Stimulated activated CD4-positive, alpha-beta T cell treated with anti-CD3 and anti-CD28 coated beads, Interleukin-15, amount 100 ng/mL, for 24 hours (primary cell): ENCODE data around the gene NECTIN1.
A peak's percentile ranks its signal among the peaks of the same experiment; 100 is the strongest.

ENCODE experiments used
- DNase-seq: peaks from one replicate; pipeline ENCODE4 v3.0.0-alpha.2; 2020

The NECTIN1 gene

DNA sequence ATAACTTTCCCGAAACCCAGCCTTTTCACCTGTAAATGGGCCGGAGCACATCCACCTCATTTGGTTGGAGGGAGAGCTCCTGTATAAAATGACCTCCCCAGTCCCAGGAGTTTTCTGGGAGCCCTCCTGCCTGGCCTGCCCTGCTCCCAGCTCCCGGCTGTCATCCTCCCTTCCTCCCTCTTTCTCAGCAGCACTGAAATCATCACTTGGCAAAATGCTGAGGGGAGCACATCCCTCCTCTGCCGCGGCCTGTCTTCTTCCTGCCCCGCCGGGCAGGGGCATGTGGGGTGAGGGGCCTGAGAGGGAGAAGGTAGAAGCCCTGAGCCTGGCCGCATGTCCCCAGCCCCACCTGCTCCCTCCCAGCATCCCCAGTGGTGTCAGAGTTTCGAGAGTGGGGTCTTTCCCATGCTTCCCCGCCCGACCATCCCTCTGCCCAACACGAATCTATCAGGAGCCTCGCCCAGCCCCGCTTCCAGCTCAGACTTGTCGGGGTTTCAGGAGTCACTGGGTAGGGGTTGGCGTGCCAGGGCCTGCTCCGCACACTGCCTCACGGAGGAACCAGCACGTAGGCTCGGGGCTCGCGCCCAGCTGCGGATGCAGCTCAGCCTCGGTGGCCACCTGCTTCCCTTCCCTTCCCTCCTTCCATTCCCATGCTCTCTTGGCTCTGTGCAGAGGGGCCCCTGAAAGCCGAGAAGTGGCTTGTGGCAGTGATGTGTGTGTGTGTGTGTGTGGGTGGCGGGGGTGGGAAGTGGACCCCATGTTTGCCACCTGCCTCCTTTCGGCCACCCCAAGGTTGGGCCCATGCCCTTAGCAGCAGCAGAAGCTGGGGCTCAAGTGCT lies 37.1 kb downstream of the NECTIN1 start:
- DNase-seq = no peak

DNA sequence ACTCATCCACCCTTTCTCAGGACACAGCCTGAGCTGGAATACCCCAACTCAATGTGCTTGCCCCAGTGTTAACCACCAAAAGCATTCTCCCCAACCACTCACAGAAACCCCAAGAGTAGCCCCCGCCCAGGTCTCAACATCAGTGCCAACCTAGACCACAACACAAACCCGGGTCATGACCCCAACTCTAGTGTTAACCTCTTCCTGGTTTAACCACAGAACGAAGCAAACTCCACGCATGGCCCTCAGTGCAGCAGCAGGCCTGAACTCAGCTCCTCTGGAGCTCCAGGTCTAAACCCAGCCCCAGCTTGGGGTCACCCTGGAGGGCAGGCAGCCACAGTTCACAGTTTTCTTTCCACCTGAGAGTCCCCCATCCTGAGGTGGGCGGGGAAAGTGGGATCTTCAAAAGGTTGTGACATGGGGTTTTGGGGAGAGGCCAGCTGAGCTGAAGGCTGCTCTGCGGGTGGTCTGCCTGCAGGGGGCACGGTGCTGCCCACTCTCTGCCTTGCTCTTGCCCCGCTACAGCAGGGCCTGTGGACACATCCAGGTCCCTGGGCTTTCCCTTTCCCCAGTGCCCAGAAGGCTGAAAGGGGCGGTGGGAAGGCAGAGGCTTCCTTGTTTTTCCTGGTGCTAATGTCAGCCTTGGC lies 37.9 kb downstream of the NECTIN1 start:
- peak; percentile 30 for DNase-seq

DNA sequence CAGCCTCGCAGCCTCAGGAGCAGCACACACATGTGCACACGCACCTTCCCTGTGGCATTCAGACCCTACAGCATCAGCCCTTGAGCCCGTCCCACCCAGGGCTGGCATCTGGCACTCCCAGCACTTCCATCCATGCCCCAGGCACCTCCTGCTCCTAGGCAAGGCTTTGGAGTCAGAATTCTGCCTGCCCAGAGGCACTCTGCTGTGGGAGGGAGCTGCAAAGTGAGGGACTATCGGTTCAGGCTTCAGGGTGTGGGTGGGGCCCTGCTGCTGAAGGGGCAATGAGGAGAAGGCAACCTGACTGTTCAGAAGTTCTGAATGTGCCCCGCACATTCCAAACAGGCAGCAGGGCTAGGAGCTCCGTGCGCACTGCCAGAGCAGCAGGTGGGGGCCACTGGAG lies 39.7 kb downstream of the NECTIN1 start:
- no peak for DNase-seq

DNA sequence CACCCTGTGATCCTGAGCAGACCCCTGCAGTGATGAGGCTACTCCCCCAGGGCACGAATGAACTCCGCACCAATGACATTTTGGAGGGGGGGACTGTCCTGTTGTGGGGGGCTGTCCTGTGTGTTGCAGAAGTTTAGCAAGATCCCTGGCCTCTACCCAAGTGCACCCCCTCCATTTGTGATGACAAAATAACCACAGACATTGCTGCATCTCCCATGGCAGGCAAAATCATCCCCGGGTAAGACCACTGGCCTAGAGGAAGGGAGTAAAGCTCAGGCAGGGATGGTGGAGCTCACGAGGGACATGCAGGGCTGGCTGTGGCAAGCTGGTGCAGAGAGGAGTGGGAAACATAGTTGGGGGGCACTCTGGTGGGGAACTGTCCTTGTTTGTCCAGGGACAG lies 40.6 kb downstream of the NECTIN1 start:
- no peak for DNase-seq

DNA sequence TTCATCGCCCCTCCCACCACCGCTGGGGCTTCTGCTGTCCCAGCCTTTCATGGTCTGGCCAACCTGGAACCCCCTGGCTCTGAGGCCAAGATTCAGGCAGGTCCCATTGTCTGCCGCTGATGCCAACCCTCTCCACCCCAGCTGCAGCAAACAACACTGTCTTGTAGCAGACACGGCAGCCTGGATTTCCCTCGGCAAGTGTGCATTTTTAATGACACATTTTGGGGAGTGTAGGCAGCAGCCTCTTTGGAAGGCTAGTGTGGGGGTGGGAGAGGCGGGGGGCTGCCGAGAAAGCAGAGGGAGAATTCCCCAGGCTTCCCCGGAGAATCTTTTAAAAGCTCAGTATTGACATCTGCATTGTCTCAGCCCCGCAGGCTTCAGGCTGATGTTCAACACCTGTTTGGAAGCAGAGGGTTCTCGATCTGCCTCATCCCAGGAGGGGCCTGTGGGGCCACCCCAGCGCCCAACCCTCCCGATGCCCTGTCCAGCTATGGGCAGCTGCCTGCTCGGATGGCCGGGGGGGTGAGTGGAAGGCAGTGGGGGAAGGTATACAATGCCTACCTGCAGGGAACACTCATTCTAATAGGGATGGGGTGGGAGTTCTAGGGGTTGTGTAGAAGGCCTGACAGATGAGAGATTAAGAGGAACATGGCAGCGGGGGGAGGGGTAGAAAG lies 41.5 kb downstream of the NECTIN1 start:
- DNase-seq = no peak

DNA sequence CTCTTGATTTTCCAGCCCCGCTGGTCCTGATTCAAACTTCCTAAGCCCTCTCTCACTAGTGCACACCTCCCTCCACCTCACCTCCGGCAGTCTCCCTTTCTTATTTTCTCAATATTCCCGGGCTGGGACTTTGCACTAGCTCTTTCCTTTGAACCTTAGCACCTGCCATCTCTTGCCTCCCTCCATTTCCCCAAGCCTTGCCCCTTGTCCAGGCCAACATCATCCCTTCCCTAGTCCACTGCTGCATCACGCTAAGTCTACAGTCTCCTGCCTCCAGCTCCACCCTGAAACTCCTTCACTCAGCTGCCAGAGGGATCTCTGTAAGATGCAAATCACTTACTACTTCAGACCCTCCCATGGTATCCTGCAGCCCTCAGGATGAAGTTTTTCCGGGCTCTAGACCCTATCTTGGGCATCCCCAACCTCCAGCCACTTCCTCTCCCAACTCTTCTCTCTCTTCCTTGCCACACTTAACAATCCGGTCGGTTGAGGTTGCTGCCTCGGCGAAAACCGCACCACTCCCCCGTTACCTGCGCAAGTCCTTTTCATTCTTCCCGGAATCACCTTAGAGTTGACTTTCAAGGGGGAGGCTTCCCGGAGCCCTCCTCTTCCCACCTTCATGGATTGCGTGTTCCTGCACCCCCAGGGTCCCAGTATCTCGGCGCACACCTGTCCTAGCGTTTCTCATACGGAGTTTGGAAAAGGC lies 42.7 kb downstream of the NECTIN1 start:
- DNase-seq = no peak

DNA sequence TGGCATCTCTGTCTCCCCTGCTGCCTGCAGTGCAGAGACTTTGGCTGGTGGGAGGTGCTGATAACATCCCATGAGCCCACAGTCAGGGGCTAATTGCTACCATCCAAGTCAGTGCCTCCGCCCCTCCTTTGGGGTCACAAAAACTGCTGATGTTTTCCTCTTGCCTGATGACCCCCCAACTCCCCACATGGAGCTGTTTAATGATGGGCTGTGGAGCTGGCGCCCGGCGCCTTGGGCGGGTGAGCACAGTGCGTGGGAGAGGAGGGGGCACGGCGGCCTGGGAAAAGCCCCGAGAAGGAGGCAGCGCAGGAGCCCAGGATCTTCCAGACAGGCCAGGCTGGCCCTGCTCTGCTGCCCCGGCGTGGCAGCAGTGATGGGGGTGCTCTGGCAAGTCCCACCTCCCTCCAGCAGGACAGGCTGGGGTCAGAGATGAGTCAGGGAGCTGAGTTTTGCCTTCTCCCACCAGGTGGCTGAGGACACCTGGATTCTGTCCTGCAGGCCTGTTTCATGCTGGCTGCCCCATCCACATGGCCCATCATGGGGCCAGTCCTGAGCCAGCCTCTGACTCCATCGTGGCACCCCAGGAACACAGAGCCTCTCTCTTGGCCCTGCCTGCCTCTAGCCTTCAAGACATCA lies 43.8 kb downstream of the NECTIN1 start:
- DNase-seq = no peak

DNA sequence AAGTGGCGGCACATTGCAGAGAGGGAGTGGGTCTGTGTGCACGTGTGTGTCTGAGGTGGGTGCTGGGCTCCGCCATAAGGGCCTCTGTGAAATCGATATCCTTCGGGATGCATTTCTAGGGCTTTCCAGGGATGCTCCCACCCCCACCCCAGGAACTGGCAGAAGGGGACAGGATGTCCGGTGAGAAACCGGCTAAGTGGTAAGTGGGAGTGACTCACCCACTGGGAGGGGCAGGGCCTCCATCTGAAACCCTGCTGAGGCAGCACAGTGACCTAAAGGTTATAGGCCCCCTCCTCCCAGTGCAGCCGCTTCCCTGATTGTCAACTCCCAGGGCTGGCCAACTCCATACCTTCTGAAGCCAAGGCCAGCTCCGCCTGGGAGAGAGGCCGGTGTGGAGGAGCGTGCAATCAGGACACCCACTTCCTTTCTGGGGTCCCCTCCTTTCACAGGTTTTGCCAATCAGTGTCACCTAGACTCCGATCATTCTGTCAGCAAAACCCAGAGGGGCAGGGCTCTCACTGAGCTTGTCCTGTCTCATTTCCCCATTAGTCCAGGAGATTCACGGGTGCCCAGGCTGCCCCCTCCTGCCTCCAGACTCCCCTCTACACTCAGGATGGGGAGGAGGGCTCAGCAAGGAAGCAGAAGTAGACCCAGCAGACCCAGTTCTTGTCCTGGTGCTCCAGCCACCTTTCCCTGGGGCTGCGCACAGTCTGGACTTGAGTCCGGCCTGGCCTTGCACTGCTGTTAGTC lies 44.5 kb downstream of the NECTIN1 start:
- no peak for DNase-seq

DNA sequence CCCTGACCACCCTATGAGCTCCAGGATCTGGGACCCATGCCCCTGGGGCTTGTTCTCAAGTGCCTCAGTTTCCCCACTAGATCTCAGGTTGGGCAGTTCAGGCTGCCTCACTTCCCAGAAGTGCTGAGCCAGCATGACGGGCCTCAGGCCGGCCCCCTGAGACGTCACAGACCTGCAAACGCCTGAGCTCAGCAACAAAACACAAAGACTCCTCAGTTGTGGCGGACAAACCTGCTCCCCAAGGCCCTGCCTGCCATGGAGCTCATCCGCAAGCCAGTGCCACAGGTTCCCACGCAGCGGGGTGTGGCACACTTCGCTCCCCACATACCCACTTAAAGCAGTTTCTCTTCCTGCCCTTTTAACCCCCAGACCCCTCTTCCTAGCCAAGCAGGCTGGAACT lies 45.2 kb downstream of the NECTIN1 start:
- DNase-seq = peak; percentile 7

DNA sequence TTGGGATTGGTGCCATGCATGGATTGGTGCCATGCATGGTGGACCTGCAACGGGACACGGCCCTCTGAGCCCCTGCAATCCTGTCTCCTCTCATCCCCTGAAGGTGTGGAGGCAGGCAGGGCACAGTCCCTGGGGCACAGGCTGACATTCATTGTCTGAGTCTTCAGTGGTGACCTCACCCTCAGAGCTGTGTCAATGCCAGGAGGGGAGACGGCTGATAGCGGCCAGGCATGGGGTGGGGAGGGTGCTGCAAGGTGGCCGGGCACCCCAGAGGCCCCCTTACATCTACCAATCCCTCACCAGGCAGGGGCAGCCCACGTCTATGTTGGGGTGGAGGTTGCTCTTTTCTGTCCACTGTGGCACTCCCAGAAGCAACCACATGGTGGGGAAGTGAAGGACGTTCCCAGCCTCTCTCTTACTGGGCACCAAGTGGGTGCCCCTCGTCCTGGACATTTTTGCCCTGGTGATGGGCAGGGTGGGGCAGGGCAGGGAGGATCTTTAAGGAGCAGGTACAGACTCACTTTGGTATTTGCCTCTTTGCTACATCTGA lies 47.6 kb downstream of the NECTIN1 start:
- DNase-seq = no peak

DNA sequence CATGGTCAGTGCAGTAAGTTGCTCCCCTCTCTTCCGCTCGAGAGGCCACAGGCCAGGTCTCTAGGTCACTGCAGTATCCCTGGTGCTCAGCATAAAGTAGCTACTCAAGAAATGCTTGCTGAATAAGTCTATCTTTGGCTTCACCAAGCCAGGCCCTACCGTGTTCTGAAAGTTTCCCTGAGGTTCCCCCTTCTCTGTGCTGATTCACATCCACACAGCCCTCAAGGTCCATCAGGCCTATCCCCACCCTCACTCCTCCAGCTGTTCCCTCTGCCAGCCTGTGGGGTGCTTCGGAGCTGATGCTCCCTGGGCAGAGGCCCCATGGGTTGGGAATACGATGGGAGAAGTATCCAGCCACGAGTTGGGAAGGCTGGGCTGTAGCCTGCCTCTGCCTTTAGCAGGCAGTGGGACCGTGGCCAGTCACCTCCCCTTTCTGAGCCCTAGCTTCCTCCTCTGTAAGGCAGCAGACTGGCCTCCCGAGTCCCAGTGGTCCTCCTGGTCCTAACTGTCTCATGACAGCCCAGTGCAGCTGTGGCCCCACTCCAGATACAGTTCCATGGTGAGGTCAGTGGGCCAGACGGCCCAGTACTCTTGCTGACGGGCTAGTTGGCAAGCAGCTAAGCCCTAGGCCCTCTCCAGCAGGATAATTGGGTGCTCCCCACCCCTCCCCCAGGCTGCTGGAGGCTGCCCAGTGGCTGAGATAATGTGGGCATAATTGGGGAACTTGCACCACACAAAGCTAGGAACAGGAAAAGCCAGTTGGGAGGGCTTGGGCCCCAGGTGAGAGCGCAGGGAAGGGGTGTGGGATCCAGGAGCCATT lies 48.2 kb downstream of the NECTIN1 start:
- DNase-seq = no peak

DNA sequence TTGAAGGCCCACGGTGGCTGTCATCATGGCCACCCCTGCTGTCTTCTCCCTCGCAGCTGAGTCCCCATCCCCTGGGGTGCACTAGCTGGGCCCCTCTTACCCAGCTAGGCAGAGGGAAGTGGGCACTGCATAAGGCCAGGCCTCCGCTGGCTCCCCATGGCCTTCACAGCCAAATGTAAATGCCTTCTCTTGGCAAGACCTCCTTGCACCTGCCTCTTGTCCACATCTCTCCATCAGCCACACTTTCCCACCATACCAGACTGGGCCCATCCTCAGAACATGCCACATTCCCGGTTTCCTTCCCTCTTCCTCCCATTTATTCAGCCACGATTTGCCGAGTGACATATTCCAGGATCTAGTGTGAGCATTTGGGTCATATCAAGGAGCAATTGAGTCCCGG lies 49.7 kb downstream of the NECTIN1 start:
- no peak for DNase-seq

DNA sequence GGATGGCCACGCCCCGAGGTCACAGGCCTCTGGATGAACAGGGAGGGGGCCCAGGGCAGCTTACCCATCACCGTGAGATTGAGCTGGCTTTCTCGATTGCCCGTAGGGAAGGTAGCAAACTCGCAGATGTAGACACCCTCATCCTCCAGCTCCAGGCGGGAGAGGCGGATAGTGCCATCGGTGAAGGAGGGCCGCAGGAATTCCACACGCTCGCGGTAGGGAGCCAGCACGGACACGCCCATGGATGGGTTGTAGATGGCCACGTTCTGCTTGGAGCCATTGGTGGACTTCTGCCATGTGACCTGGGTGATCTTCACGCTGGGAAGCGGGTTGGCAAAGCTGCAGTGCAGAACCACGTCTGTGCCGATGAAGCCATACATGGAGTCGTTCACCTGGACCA lies 50.6 kb downstream of the NECTIN1 start:
- no peak for DNase-seq

DNA sequence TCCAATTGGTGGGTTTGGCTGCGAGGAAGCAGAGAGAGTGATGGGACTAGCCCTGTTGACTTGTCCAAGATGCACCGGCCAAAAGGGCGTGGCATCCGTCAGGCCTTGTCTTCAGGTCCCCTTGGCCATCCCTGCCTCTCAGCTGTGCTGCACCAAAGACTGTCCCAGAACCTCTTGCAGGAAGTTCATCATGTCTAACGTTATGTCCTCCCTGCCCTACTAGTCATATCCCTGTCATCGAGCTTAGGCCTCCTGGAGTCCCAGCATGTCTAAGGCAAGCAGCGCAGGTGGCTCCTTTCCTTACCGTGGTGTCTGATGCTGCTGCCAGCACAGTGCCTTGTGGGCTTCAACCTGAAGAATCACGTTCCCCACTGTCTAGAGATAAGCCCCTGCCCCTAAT lies 51.2 kb downstream of the NECTIN1 start:
- no peak for DNase-seq

DNA sequence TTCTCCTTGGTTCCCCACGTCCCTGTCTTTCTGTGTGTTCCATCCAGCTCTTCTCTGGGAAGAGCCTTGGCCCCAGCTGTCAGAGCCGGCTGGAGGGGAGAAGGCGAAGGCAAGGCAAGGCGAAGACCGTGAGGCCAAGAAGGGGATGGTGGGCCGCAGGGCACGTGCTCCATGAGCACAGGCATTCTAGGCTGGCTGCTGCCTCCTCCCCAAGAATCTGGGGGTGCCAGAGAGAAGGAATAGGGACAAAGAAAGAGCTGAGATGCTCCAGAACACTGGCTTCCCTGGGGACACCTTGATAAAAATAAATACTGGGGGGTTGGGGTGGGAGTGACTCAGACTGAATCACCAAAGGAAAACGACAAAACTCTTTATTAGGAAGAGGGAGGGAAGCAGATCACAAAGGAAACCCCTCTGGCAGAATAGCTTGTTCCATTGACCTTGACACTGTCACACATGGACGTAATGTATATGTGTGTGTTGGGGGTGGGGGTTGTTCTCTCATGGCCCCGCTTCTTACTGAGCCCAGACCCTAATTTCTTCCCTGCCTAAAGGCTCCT lies 52.5 kb downstream of the NECTIN1 start:
- no peak for DNase-seq

DNA sequence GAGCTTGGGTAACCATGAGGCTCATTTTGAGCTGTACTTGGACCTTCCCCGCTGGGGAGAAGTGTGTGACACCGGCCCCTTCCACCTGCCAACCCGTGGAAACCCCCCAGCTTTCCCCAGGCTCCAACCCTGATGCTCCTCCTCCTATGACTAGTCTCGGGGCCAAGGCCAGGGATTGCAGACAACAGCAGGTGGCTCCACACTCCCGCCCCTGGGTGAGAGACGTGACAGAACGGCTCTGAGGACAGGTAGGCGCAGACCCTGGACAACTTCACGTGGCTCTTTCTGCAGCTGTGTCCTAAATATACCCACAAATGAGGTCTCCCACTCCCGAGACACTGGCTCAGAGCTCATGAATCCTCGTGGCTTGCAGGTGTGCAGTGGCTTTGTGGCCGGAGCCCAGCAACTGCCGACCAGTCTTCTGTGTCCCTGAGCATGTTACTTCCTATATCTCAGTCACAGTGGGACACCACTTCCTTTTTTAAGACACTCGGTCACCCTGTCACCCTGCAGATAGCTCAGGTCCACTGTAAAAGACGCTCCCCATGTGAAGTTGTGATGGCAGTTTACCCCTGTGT lies 55.2 kb downstream of the NECTIN1 start:
- DNase-seq = peak; percentile 53

DNA sequence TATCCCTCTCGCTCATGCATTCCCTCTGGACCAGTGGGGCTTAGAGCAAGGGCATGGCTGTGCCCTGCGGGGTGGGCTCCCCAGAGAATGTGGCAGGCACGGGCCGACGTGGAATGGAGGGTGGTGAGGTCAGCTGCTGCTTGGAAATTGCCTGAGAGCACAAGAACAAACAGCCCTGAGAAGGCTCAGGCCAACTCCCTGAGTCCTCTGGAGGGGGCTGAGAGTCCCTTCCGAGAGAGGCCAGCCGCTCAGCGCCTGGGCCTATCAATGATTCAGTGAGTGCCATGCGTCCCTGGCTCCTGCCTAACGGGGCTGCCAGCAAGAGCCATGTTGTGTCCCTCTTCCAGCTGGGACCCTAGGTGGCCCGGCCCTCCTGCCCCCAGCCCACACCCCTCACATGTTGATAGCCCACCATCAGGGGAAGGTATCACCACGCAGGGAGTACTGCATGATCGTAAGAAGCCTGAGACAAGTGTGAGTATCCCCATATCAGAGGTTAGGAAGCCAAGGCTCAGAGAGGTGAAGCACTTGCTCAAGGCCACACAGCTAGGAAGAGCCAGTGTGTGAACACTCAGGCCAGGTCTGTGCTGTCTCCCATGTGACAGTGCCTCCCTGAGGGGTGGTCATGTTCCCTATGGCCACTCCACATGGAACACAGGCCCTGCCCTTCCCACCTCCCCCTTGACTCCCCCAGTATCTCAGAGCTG lies 55.8 kb downstream of the NECTIN1 start:
- no peak for DNase-seq

DNA sequence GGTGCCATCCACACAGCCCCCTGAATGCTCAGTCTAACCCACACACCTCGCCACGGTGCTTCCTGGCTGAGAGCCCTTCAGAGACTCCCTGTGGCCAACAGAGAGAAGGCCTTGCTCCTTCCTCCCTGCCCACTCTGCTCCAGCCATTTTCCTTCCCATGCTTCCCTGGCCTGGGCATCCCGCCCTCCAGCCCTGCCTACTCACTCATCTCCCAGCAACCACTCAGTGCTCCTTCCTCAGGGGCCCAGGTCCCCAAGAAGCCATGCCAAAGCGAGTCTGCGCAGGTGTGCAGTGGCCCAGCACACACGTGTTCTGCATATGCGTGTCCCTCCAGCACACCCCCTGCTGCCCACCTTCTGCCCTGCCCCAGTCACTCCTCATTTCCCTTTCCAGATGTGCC lies 56.4 kb downstream of the NECTIN1 start:
- no peak for DNase-seq

DNA sequence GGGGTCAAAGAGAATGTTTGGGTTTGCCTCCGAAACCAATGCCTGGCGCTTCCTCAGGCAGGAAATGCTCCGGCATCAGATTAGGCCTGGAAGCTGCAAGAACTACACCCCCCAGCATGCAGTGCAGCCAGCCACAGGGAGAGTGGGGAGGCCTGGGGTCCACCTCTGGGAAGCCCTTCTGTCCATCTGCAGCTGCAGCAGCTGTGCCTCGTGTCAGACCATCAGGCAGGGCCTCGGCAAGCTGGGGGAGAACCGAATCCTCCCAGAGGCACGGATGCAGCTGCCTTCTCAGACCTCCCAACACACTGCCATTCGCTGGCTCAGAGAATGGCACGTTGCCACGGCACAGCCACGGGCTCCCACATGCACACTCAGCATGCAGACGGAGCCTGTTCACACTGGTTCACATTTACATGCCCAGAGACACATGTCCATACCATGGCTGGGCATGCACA lies 57.4 kb downstream of the NECTIN1 start:
- DNase-seq = no peak
